NCI-H526 treated with DMSO at 0.1 percent for 48 hours (cell line): Measurements from ENCODE around the gene SH2D3A.

Source experiments
- DNase-seq: peaks from one replicate; lab custom pipeline; 2025; lab: John Stamatoyannopoulos, UW

SH2D3A gene

GRCh38 chr19:6737873-6738786, 29.1 kb downstream of the SH2D3A start:
- DNase-seq: peak; percentile 32

- DNase-seq: peak; percentile 95
These were observed 29.9 kb downstream of the SH2D3A start, which contains the start of gene GPR108 for GRCh38 chr19:6737284-6737872. TSS of gene GPR108 (minus strand) at chr19:6737580. CDS start at chr19:6737576, 4 bp downstream.

- no peak for DNase-seq
These were observed 30.3 kb downstream of the SH2D3A start for GRCh38 chr19:6736917-6737283.

- DNase-seq: peak; percentile 27
These were observed 30.9 kb downstream of the SH2D3A start for GRCh38 chr19:6736169-6736916.

- no peak for DNase-seq
These were observed 31.9 kb downstream of the SH2D3A start for GRCh38 chr19:6735181-6735911.

- DNase-seq: no peak
These were observed 33.0 kb downstream of the SH2D3A start for GRCh38 chr19:6734096-6734696.

GRCh38 chr19:6733338-6734095, 33.7 kb downstream of the SH2D3A start:
- DNase-seq: no peak

GRCh38 chr19:6732803-6733337, 34.4 kb downstream of the SH2D3A start:
- DNase-seq: no peak

- no peak for DNase-seq
These were observed 35.4 kb downstream of the SH2D3A start for GRCh38 chr19:6731822-6732221.

GRCh38 chr19:6730941-6731670, 36.1 kb downstream of the SH2D3A start:
- no peak for DNase-seq

GRCh38 chr19:6730153-6730804, 37.0 kb downstream of the SH2D3A start:
- DNase-seq: no peak

GRCh38 chr19:6729573-6730152, 37.6 kb downstream of the SH2D3A start:
- no peak for DNase-seq

- no peak for DNase-seq
These were observed 38.9 kb downstream of the SH2D3A start for GRCh38 chr19:6728346-6728745.

- no peak for DNase-seq
These were observed 41.6 kb downstream of the SH2D3A start for GRCh38 chr19:6725513-6726231.

GRCh38 chr19:6724631-6725492, 42.4 kb downstream of the SH2D3A start:
- DNase-seq: no peak

- no peak for DNase-seq
These were observed 43.5 kb downstream of the SH2D3A start for GRCh38 chr19:6723738-6724137.

GRCh38 chr19:6723108-6723618, 44.1 kb downstream of the SH2D3A start:
- DNase-seq: no peak
